D721Med (cell line): ENCODE measurements around the gene RPN1.
A peak's percentile ranks its signal among the peaks of the same experiment; 100 is the strongest.

Experiments used
- DNase-seq: peaks from one replicate; pipeline ENCODE4 v3.0.0; 2011; ENCODE audit warnings: low spot score; ENCODE audit not compliant: insufficient read length
- FAIRE-seq: peaks from 2 replicates; lab custom pipeline; 2011; peaks lifted over from hg19 to GRCh38; lab: Jason Lieb, UNC
- CTCF ChIP-seq: IDR thresholded peaks from 2 replicates; pipeline ENCODE4 v1.5.1; 2012; ENCODE audit warnings: mild to moderate bottlenecking, control low read depth; ENCODE audit not compliant: insufficient read depth; ENCODE audit errors: missing control alignments

The RPN1 gene

DNA sequence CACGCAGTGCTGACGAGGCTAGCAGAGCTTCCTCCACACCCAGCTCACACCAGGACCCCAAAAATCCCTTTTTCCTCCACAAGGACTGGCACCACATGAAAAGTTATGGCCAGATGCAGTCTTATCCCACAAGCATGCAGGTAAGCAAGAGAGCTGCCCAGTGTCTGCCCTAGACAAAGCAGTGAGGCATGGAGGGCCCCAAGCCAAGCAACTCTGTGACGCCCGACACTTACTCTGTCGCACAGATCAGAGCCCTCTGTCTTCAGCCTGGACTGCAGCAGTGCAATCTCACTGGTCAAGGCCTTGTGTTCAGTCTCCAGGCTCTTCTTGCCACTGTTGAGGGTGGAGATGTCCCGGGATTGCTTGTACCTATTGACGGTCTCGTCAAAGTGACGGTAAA, 28.7 kb downstream of the RPN1 start:
- no peak for FAIRE-seq
- no peak for DNase-seq

DNA sequence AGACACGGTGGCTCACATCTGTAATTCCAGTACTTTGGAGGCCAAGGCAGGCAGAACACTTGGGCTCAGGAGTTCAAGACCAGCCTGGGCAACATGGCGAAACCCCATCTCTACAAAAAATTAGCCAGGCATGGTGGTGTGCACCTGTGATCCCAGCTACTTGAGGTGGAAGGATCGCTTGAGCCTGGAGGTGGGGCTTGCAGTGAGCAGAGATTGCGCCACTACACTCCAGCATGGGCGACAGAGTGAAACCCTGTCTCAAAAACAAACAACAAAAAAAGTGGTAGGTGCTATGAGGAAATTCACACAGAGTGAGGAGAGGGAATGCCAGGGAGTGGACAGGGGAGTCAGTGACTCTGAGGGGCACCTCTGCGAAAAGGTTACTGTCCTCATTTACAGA, 29.4 kb downstream of the RPN1 start:
- no peak for FAIRE-seq
- DNase-seq: no peak
- no peak for TF ChIP-seq CTCF

More for the DNA sequence above, 28.7 kb downstream of the RPN1 start:
- no peak for TF ChIP-seq CTCF

DNA sequence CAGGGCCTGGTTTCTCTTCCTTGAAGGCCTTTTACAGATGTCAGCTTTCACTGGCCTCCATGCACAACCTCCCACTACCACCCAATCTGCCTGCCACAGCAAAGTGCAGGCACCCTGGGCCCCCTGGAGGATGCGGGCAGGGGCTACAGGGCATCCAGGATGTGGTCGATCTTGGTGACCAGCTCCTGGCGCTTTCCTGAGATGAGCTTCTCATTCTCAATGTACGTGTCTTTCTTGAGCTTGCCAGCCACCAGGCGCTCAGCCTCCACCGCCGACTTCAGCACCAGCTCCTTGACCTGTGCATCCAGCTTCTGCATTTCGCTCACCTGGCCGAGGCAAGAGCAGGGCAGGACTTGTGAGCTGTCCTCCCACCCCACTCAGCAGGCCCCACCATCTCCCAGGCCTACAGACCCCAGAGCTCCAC, 30.3 kb downstream of the RPN1 start:
- no peak for FAIRE-seq
- peak; percentile 0 for TF ChIP-seq CTCF
- DNase-seq: no peak

- FAIRE-seq: no peak
- no peak for DNase-seq
- no peak for TF ChIP-seq CTCF
Measured at GRCh38 chr3:128619146-128619890, 31.3 kb downstream of the RPN1 start.

GRCh38 chr3:128618398-128618726, 32.3 kb downstream of the RPN1 start:
- FAIRE-seq: no peak
- TF ChIP-seq CTCF: no peak
- DNase-seq: no peak

DNA sequence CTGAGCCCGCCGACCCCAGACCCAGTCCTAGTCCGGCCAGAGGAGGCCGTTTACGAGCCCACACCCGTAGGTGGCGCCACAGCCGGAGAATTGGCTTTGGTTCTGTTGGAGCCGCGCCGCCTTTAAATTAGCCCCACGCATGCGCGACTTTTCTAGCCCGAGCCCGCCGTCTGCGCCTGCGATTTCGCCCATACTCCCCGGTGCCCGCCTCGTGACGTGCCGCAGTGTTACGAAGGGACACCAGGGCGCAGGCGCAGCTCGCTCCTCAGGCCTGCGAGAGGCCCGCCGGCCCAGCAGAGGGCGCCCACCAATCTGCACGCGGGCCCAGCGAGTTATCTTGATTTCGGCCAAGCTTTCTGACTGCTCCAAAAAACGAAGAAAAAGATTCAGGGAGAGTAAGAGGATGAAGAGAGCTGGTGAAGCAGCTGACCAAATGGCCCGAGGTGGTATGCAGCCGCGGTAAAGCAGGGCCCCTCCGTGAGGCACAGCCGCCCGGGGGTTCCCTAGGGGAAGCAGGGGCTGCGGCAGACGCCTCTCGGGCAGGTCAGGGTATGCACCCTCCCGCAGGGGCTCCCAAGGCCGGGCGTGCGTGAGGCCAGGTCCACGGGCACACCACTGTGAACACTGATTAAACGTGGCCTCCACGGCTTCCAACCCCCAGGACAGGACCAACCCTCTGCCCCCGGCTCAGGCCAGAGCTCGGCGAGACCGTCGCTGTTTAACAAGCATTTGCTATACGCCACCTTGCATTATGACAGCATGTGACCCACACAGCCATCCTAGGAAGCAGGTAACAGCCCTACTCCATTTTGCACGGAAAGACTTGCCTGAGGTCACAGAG, 32.8 kb downstream of the RPN1 start:
- TF ChIP-seq CTCF: peak; percentile 61
- DNase-seq (peak; percentile 98), FAIRE-seq (no peak)

- TF ChIP-seq CTCF: no peak
- DNase-seq: no peak
- FAIRE-seq: no peak
Measured at GRCh38 chr3:128617270-128617556, 33.4 kb downstream of the RPN1 start.
